Subcutaneous adipose tissue (tissue), 4 donors: ENCODE data around the gene GTF2F2. TPM values are rescaled to one million over a fixed set of nuclear protein-coding genes. Genes with fewer than 3 reads are reported as not detected.

Source experiments
- total RNA-seq, 4 donors: library from RNA; depleted of rRNA; stranded (reverse); fragments of >200 nt; gene quantifications; one replicate each; pipeline ENCODE4 v1.1.0, GENCODE V29; 2016
- TF ChIP-seq, protein P1 (sequence below): fragments of 450-650 bp; IDR thresholded peaks from one replicate; pipeline ENCODE4 v1.5.1; 2016; ENCODE audit warnings: low read depth, mild to moderate bottlenecking, control low read depth, antibody characterized with exemption, moderate library complexity

GTF2F2 gene
- total RNA-seq, 4 donors from 2014 or later = 9.0 to 21.5 (median 15.2) TPM

DNA sequence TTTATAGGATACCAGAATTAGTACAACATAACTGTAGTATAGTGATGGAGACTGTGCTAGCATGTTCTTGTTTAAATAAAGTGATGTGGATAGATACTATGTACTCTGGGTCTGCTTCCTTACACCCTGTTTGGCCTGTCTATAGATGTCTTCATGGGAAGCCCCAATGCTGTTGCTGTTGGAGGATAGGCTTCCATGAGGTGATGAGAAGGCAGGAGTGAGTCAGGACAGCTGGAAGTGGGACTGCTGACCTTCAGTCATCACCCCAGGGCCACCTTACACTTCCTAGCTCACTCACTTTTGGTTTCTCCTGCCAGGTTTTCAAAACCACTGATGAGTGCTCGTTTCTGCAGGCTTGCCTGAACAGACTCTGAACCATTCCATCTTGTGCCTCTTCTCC lies 76.3 kb downstream of the GTF2F2 start:
- TF ChIP-seq, protein P1, sequence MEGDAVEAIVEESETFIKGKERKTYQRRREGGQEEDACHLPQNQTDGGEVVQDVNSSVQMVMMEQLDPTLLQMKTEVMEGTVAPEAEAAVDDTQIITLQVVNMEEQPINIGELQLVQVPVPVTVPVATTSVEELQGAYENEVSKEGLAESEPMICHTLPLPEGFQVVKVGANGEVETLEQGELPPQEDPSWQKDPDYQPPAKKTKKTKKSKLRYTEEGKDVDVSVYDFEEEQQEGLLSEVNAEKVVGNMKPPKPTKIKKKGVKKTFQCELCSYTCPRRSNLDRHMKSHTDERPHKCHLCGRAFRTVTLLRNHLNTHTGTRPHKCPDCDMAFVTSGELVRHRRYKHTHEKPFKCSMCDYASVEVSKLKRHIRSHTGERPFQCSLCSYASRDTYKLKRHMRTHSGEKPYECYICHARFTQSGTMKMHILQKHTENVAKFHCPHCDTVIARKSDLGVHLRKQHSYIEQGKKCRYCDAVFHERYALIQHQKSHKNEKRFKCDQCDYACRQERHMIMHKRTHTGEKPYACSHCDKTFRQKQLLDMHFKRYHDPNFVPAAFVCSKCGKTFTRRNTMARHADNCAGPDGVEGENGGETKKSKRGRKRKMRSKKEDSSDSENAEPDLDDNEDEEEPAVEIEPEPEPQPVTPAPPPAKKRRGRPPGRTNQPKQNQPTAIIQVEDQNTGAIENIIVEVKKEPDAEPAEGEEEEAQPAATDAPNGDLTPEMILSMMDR = no peak

DNA sequence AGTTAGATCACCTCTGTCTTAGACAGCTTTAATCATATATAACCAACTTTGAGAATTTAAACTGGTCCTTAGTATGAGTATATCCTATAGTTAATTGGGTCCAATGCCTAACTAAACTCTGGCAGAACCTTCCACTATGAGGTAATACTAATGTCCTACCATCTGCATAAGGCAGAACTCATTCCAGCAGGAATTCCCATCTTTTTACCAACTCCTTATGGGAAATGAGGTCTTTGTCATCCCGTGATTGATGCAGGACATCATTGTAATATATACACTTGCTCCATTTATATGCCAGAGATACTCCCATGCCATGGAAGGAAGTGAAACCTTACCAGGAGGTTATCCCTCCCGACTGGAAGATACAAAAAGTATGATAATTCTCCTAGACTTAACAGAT lies 77.7 kb downstream of the GTF2F2 start:
- TF ChIP-seq, protein P1 = no peak

DNA sequence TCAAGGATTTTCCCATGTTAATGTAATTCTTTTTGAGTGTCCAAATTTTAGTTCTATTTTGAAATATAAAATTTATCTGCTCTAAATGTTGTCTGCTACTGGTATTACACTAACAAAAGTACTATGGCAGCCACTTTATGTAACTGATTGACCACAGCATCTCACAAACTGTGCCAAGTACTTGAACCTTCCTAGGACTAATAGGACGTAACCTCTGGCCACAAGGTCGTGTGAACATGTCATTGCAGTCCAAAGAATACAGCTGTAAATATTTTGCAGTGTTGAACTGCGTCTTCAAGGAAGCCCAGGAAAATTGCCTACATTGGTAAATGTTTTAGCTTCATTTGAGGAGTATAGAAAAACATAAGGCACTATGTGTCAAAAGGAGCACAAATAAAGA lies 78.6 kb downstream of the GTF2F2 start:
- TF ChIP-seq, protein P1 = no peak

DNA sequence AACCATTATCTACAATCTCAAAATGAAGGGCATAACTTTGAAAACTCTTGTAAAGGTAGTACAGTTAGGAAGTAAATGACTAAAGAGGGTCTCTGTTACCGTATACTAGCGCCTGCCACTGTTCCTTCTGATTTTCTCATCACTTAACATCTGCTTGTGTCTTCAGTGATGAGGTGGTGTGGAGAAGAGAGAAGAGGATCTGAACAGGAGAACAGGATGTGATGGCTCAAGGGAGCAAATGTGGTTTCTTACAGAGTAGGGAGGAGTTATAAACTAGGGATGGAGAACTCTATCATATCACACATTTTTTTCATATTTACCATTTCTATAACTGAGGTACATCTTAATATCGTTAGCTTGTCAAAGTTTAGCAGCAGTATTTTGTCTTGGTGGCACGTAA lies 79.4 kb downstream of the GTF2F2 start:
- TF ChIP-seq, protein P1 = no peak

DNA sequence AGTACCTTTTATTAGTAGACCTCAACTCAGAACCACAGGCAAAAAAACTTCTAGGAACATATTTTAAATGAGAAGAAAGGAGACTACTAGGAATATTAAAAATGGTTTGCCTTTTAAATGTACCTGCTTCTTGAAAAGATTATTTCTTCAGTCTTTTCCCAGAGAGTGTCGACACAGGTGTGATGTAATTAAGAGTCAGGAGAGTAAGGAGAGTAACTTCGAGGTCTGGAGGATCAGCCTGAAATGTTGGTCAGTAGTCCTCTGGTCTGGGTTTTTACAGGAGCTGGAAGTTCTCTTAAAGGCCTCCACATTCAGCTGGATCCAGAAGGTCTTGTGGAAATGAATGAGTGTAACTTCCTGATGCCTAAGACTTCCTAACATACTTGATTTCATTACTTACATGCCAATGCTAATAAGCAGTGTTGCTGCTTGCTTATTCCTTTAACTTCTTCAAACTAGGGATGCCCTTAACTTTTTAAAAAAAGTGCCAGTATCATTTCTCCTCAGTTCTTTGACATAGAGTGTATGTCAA lies 80.5 kb downstream of the GTF2F2 start, which contains the start of gene KCTD4:
Gene KCTD4, minus strand, starts transcription at position 345 of the 532 bp plus-strand sequence. CDS start 6,478 bp downstream, outside the sequence.
- TF ChIP-seq, protein P1 = no peak

DNA sequence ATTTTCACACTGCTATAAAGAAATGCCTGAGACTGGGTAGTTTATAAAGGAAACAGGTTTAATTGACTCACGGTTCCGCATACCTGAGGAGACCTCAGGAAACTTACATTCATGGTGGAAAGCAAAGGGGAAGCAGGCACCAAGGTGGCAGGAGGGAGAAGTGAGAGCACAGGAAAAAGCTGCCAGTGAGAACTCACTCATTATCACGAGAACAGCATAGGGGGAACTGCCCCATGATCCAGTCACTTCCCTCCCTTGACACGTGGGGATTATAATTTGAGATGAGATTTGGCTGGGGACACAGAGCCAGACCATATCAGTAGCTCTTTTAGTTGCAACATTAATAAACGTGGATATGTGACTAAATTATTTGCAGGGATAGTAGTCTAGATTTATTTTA lies 84.8 kb downstream of the GTF2F2 start:
- TF ChIP-seq, protein P1 = no peak

DNA sequence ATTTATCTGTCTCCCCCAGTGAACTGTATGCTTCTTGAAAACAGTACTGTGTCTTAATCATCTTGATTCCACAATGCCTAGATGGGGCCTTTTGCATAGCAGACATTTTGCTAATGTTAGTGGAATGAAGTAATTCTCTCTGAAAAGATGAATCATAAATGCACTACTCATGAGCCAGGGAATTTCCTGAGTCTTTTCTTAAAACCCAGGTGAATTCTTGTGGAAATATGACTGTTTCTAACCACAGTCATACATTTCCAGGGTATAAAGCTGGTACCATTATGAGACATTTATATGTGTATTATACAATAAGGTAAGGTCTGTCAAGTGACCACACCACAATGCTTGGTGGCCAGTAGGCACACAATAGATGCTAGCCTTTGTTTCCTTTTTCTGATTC lies 86.0 kb downstream of the GTF2F2 start:
- TF ChIP-seq, protein P1 = no peak
